ENCODE results near the gene GRM1. TPM values are rescaled to one million over a fixed set of nuclear protein-coding genes. Genes with fewer than 3 reads are reported as not detected.

GRM1 gene
- total RNA-seq, 4 donors from 2014 or later: 0.16 TPM; not detected in 3

DNA sequence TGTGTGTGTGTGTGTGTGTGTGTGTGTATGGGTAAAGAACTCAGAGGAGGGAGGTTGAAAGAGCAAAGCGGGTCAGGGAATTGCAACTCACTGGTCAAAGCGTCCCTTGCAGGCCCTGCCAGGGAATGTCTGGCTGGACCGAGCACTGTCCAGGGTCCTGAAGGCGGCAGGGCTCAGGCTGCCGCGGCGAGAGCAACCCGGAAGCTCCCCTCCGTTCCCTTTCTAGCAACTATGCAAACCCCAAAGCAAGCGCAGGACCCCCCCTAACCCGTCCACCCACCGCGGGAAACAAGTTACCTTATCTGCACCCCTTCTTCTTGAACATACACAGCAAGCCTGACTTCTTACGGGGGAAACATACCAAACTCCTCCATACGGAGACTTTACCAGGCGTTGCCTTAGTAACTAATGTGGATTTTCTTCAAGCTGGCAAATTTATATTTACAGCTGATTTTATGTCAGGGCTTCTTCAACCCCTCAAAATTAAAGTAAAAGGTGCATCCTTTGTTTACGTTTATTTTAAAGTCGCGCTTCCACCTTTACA is 538 bp upstream of the GRM1 start:
- DNase-seq (ENCODE audit: low spot score) (no peak), ATAC-seq (ENCODE audit: low FRiP score) (peak; percentile 32)
- TF ChIP-seq CTCF (IDR thresholded peaks at IDR 0.05): no peak

GRCh38 chr6:146029573-146030184 is 817 bp downstream of the GRM1 start:
- DNase-seq (ENCODE audit: low spot score): no peak
- ATAC-seq (ENCODE audit: low FRiP score): no peak
- no peak for TF ChIP-seq CTCF (IDR thresholded peaks at IDR 0.05)

DNA sequence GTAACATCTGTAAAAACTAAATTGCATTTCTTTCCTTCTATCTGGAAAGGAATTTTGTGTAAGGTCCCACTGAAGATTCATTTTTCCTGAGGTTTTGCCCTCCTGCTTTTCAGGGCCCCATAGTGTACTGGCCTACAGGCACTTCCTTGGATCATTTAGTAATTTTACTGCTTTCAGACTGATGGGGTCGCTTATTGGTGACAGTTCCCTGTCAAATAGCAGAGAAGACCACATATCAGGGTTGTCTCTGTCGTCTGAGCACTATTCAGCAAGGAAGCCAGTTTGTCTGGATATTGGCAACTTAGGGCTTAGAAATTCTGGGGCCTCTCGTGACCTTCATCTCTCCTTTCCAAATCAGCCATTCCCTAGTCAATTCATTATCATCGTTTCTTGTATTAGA is 3.5 kb downstream of the GRM1 start:
- no peak for TF ChIP-seq CTCF (IDR thresholded peaks at IDR 0.05)
- DNase-seq (ENCODE audit: low spot score) (no peak), ATAC-seq (ENCODE audit: low FRiP score) (no peak)

GRCh38 chr6:146040360-146040759 is 11.5 kb downstream of the GRM1 start:
- ATAC-seq (ENCODE audit: low FRiP score): no peak
- TF ChIP-seq CTCF (IDR thresholded peaks at IDR 0.05): no peak
- no peak for DNase-seq (ENCODE audit: low spot score)

GRCh38 chr6:146041282-146041681 is 12.4 kb downstream of the GRM1 start:
- DNase-seq (ENCODE audit: low spot score): no peak
- no peak for TF ChIP-seq CTCF (IDR thresholded peaks at IDR 0.05)
- ATAC-seq (ENCODE audit: low FRiP score): no peak

DNA sequence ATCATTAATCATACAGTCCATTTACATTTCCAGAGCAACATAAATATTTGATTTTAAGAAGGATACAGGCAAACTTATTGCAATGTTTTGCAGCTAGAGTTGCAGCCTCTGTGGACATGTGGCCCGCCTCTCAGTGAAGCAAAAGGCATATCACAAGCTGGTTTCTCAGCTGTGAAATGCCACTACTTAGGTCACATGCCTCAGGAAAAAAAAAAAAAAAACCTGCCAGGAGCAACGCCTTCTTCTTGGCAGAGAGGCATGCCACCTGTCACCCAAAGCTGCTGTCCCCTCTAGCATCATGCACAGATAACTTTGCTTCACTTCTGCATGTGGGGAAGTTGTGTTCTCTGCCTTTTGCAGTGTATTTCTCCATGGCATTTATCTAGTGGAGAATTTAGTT is 18.5 kb downstream of the GRM1 start:
- TF ChIP-seq CTCF (IDR thresholded peaks at IDR 0.05): no peak
- no peak for DNase-seq (ENCODE audit: low spot score)
- no peak for ATAC-seq (ENCODE audit: low FRiP score)

DNA sequence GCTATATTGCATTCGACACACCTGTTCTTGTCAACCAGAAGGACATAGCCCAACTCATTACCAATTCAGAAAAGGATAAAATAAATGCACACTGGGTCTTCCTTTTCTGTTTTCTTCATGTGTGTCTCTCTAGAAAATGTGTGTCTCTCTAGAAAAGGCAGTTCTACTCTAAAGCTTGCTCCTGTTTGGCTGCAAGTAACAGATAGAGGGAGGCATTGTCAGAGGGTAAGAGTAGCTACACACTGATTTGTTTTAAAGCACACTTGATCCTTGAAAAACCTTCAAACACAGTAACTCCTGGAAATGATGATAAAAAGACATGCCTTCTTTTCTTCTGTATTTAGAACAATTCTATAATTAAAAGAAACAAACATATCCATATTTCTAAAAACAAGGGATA is 21.3 kb downstream of the GRM1 start:
- DNase-seq (ENCODE audit: low spot score) (no peak), ATAC-seq (ENCODE audit: low FRiP score) (no peak)
- TF ChIP-seq CTCF (IDR thresholded peaks at IDR 0.05): no peak
